WI38 (cell line): ENCODE data around the gene IL6R.
"Not testable (repeated sequence)": the region's sequence is repeated elsewhere in the genome, so short reads cannot be mapped to it uniquely, and the experiment has no call there.

Experiments used
- H3K4me3 ChIP-seq: 2 replicates; pipeline ENCODE4 v1.5.1; 2011; ENCODE audit warnings: low read depth, mild to moderate bottlenecking, control low read depth, low read length
- TF ChIP-seq, protein P1 (sequence below): IDR thresholded peaks from 2 replicates; pipeline ENCODE4 v1.5.1; 2012; ENCODE audit warnings: low read depth, mild to moderate bottlenecking, control low read depth, low read length

The IL6R gene

GRCh38 chr1:154420961-154421924, 16.1 kb downstream of the IL6R start:
- TF ChIP-seq, protein P1, sequence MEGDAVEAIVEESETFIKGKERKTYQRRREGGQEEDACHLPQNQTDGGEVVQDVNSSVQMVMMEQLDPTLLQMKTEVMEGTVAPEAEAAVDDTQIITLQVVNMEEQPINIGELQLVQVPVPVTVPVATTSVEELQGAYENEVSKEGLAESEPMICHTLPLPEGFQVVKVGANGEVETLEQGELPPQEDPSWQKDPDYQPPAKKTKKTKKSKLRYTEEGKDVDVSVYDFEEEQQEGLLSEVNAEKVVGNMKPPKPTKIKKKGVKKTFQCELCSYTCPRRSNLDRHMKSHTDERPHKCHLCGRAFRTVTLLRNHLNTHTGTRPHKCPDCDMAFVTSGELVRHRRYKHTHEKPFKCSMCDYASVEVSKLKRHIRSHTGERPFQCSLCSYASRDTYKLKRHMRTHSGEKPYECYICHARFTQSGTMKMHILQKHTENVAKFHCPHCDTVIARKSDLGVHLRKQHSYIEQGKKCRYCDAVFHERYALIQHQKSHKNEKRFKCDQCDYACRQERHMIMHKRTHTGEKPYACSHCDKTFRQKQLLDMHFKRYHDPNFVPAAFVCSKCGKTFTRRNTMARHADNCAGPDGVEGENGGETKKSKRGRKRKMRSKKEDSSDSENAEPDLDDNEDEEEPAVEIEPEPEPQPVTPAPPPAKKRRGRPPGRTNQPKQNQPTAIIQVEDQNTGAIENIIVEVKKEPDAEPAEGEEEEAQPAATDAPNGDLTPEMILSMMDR: no peak
- H3K4me3 ChIP-seq: no peak overlapping the region

- H3K4me3 ChIP-seq: not testable (repeated sequence)
These were observed 16.9 kb downstream of the IL6R start for GRCh38 chr1:154422049-154422448.

DNA sequence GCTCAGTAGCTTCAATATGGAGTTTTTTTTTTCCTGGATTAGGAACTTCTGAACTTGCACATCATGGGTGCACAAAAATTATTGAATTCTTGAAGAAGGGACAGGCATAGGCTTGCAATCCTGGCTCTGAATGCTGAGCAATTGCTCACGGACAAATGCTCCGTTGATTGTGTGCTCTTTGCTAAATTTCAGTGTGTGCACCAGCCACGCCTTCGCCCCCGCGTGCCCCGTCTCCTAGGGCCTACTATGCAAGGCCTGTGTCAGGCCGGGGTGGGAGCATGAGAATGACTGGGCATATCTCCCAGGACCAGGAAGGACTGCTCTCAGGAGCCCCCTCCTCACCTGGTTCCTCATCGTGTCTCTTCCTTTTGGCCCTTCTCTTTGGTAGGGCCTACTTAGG, 17.4 kb downstream of the IL6R start:
- TF ChIP-seq, protein P1: no peak
- H3K4me3 ChIP-seq: no peak overlapping the region

DNA sequence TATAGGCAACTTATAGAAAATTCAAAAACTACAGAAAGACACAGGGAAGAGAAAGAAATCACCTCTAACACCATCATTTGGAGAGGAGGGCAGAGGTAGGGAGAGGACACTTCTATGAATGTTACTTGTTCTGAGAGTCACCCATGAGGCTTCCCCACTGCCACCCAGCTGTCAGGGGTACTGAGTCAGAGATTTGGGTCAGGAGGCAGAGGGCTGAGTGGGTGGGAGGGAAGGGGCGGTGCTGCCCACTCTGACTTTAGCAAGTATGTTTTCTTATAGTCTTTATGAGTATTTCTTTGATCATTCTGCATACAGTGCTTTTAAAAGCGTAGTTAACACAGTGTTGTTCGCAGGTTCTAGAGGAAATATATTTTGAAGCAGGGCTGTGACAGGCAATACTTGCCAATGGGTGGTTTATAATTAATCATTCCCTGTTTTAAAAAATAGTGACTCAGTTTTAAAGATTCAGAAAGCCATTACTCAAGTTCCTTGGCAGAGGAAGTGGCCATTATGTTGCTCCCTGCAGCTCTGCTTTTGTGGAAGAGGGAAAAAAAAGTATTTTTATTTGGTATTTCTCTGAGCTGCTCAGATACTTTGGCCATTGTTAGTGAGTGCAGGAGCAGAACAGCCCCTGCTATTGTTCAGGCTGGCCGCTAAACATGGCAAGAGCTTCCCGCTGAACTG, 18.3 kb downstream of the IL6R start:
- H3K4me3 ChIP-seq: no peak overlapping the region
- TF ChIP-seq, protein P1: no peak

GRCh38 chr1:154423988-154424326, 18.8 kb downstream of the IL6R start:
- TF ChIP-seq, protein P1: no peak
- no peak overlapping the region for H3K4me3 ChIP-seq

DNA sequence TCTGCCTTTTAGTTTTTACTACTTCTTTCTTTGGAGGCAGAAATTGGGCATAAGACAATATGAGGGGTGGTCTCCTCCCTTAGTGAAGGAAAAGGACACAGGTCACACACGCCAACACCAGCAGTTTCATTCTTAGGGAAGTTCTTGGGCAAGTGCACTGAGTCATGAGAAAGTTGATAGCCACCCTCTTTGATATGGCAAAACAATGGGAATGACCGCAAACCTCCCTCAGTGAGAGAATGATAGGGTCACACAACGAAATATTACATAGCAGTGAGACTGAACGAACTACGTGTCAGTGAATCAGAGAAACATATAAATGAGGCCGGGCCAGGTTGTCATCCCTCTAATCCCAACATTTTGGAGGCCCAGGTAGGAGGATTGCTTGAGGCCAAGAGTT, 20.0 kb downstream of the IL6R start:
- TF ChIP-seq, protein P1: no peak
- no peak overlapping the region for H3K4me3 ChIP-seq

DNA sequence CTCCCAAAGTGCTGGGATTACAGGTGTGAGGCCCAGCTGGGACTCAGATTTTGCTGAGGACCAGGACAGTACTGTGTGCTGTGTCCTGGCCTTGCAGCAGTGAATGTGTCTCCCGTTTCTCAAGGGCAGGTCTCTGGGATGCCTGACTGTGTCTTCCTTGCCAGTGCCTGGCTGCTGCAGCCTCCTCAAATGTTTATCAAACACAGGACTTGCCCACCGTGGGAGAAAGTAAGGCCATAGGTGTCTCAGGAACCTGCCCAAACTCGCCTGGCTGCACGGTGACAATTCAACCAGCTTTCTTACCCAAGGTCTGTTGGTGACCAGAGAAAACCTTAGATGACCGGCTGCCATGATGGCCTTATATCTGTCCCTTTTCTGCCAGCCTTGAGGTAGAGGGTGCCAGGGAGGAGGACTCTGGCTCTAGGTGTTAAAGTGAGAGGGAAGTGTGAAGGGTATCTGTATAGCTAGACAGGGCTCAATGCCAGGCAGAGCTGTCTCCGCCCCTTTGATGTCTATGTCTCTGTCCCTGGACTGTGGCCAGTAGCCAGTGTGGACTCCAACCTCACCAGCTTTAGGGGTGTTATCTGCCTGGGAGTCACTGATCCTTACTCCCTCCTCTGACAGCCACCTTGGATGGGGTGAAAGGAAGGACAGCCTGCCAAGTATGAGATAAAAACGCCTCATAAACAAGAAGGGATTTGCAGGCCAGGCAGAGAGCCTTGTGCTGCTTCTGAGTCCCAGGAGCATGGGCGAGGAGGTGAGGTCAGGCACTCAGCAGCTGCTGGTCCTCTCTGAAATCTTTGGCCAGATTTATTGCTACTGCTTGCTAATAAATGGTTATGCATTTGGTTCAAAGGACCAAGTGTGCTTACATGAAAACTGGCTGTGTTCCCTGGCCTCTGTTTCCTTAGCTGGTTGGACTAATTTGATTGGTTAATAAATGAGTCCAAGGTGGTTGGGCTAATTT, 22.3 kb downstream of the IL6R start:
- H3K4me3 ChIP-seq: no peak overlapping the region
- TF ChIP-seq, protein P1: no peak
